ENCODE data around the gene TMEM109.

TMEM109 gene

GRCh38 chr11:60966890-60967289 is 52.9 kb downstream of the TMEM109 start:
- Mint-ChIP-seq H3K27me3 (peaks cover 6% of the 10 kb centered on the region), H3K4me3 (no peak overlapping the region), H3K4me1 (peaks cover 17% of the 10 kb centered on the region), H3K9me3 (peaks cover 6% of the 10 kb centered on the region), H3K27ac (no peak overlapping the region), H3K36me3 (ENCODE audit: low read depth) (peaks cover 2% of the 10 kb centered on the region)
- ATAC-seq, result no peak
- DNase-seq, result no peak

GRCh38 chr11:60968223-60968622 is 54.3 kb downstream of the TMEM109 start:
- H3K4me1 Mint-ChIP-seq, result peaks cover 17% of the 10 kb centered on the region
- H3K9me3 Mint-ChIP-seq, result peaks cover 6% of the 10 kb centered on the region
- DNase-seq (no peak), ATAC-seq (no peak)
- no peak overlapping the region for H3K4me3 Mint-ChIP-seq
- H3K27me3 Mint-ChIP-seq, result peaks cover 2% of the 10 kb centered on the region
- H3K27ac Mint-ChIP-seq, result no peak overlapping the region
- H3K36me3 Mint-ChIP-seq (ENCODE audit: low read depth), result peaks cover 10% of the 10 kb centered on the region

GRCh38 chr11:60970369-60970774 is 56.4 kb downstream of the TMEM109 start:
- H3K27me3 Mint-ChIP-seq, result peaks cover 2% of the 10 kb centered on the region
- H3K9me3 Mint-ChIP-seq, result peaks cover 6% of the 10 kb centered on the region
- DNase-seq (peak; percentile 86), ATAC-seq (peak; percentile 51)
- peaks cover 31% of the 10 kb centered on the region for H3K4me1 Mint-ChIP-seq
- peaks cover 28% of the 10 kb centered on the region for H3K36me3 Mint-ChIP-seq (ENCODE audit: low read depth)
- H3K4me3 Mint-ChIP-seq, result peak overlapping the region; percentile 91
- H3K27ac Mint-ChIP-seq, result peak overlapping the region; percentile 98

GRCh38 chr11:60970890-60971289 is 56.9 kb downstream of the TMEM109 start:
- Mint-ChIP-seq H3K4me3 (peak overlapping the region; percentile 91), H3K4me1 (peaks cover 32% of the 10 kb centered on the region), H3K27me3 (peaks cover 2% of the 10 kb centered on the region), H3K9me3 (peaks cover 6% of the 10 kb centered on the region), H3K36me3 (ENCODE audit: low read depth) (peaks cover 29% of the 10 kb centered on the region), H3K27ac (peak overlapping the region; percentile 98)
- DNase-seq (no peak), ATAC-seq (no peak)

- ATAC-seq, result peak; percentile 69
- Mint-ChIP-seq H3K27ac (peak within 1 kb of the TSS; percentile 98), H3K4me1 (peaks cover 38% of the 10 kb centered on the region), H3K9me3 (peaks cover 6% of the 10 kb centered on the region), H3K4me3 (peak within 1 kb of the TSS; percentile 91), H3K27me3 (peaks cover 2% of the 10 kb centered on the region), H3K36me3 (ENCODE audit: low read depth) (peaks cover 36% of the 10 kb centered on the region)
- peak; percentile 67 for DNase-seq
These were observed 57.6 kb downstream of the TMEM109 start, which contains the start of gene CD6 for GRCh38 chr11:60971520-60971919. TSS of gene CD6 (plus strand) at chr11:60971680. CDS start at chr11:60971866, 186 bp downstream.

- ATAC-seq, result peak; percentile 31
- peaks cover 6% of the 10 kb centered on the region for H3K9me3 Mint-ChIP-seq
- peak overlapping the region; percentile 98 for H3K27ac Mint-ChIP-seq
- DNase-seq, result no peak
- H3K36me3 Mint-ChIP-seq (ENCODE audit: low read depth), result peaks cover 43% of the 10 kb centered on the region
- H3K4me1 Mint-ChIP-seq, result peaks cover 47% of the 10 kb centered on the region
- peak overlapping the region; percentile 91 for H3K4me3 Mint-ChIP-seq
- peaks cover 2% of the 10 kb centered on the region for H3K27me3 Mint-ChIP-seq
These were observed 58.4 kb downstream of the TMEM109 start for GRCh38 chr11:60972182-60973030.

Data from activated naive CD8-positive, alpha-beta T cell treated with anti-CD3 and anti-CD28 coated beads, Interleukin-2, amount 50 U/mL, for 24 hours (primary cell).